22Rv1 (cell line): Measurements from ENCODE around the gene WNT9A.

Source experiments
- ZFX ChIP-seq: fragments of 450-650 bp; IDR thresholded peaks from 2 replicates; pipeline ENCODE4 v1.6.1; 2017; ENCODE audit warnings: antibody characterized with exemption, borderline replicate concordance
- TF ChIP-seq, protein P1 (sequence below): fragments of 450-650 bp; IDR thresholded peaks from 2 replicates; pipeline ENCODE4 v1.5.1; 2017; ENCODE audit warnings: mild to moderate bottlenecking

DNA sequence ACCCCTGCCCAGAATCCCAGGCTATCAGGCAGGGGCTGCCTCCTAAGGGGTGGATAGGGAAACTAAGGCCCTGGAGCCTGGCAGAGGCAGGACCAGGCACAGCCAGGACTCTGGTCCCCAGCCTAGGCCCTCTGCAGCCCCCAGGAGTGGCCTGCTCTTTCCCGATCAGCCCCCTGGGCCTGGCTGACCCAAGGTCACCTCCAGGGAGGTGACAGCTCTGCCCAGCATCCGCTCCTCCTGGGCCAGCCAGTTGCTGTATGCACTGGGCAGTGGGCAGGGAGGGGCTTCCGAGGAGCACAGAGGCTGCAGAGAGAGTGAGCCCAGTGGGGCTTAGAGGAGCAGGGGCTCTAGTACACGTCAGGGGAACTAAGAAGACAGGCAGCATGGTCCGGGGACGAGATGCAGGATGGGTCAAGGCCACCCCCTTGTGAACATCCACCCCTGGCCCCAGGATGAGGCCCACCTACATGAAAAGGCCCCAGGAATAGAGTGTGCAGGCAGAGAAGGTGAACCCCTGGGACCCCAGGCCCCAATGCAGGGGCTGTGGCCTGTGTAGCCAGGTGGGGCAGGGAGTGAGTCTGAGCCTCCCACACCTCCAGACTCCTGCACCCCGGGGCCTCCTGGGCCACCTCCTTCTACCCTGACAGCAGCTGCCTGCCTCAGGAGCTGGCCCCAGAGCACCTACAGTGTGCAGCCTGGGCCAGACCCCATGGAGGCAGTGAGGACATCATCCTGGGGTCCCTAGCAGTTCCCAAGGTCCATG lies 32.8 kb downstream of the WNT9A start:
- TF ChIP-seq, protein P1, sequence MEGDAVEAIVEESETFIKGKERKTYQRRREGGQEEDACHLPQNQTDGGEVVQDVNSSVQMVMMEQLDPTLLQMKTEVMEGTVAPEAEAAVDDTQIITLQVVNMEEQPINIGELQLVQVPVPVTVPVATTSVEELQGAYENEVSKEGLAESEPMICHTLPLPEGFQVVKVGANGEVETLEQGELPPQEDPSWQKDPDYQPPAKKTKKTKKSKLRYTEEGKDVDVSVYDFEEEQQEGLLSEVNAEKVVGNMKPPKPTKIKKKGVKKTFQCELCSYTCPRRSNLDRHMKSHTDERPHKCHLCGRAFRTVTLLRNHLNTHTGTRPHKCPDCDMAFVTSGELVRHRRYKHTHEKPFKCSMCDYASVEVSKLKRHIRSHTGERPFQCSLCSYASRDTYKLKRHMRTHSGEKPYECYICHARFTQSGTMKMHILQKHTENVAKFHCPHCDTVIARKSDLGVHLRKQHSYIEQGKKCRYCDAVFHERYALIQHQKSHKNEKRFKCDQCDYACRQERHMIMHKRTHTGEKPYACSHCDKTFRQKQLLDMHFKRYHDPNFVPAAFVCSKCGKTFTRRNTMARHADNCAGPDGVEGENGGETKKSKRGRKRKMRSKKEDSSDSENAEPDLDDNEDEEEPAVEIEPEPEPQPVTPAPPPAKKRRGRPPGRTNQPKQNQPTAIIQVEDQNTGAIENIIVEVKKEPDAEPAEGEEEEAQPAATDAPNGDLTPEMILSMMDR = no peak
- TF ChIP-seq ZFX = no peak
